Islet precursor cell (in vitro differentiated cells): ENCODE data around the gene MGAT4C.
"Not testable (repeated sequence)": the region's sequence is repeated elsewhere in the genome, so short reads cannot be mapped to it uniquely, and the experiment has no call there.

ENCODE experiments used
- DNase-seq: peaks from one replicate; pipeline ENCODE4 v3.0.0-alpha.2; 2018

Gene MGAT4C

GRCh38 chr12:86228656-86229055 is 27.5 kb downstream of the MGAT4C start:
- no peak for DNase-seq

DNA sequence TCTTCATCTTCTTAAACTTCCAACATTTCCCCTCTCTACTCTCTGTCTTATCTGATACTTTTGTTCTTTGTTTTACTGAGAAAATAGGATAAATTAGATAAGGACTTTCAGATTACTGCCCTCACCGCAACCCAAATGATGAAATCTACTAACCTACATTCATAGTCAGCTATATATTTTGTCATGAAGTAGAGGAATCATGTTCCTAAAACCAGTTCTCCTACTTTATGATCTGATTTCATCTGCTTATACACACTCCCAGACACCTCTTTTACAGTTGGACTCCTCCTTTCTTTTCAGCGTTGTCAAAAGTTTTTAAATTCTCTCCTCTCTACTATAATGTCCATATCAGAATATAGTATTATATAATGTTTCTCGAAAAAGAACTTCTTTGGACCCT is 29.7 kb downstream of the MGAT4C start:
- DNase-seq: no peak

- DNase-seq: no peak
Measured at GRCh38 chr12:86216591-86216990, 39.6 kb downstream of the MGAT4C start.

- no peak for DNase-seq
Measured at GRCh38 chr12:86213012-86213411, 43.2 kb downstream of the MGAT4C start.

GRCh38 chr12:86198696-86199444 is 57.3 kb downstream of the MGAT4C start:
- DNase-seq: no peak

DNA sequence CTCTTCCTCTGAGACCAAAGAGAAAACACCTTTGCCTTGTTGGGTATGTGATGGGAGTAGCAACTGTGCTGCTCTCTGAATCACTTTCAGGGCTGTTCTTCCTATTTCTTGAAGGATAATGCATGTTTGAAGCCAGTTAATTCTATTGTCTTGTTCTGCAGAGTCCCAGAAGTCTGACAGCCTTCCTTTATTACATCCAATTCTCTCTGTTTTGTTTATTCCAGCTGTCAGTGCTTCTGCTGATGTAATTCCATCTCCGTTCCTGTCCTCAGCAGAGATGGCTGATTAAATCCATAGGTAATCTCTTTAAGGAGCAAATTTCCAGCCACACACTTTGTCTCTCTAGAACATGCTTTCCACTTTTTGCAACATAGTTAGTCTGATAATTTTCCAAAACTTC is 59.7 kb downstream of the MGAT4C start:
- no peak for DNase-seq

- no peak for DNase-seq
Measured at GRCh38 chr12:86194721-86195120, 61.5 kb downstream of the MGAT4C start.

- no peak for DNase-seq
Measured at GRCh38 chr12:86193931-86194330, 62.3 kb downstream of the MGAT4C start.

DNA sequence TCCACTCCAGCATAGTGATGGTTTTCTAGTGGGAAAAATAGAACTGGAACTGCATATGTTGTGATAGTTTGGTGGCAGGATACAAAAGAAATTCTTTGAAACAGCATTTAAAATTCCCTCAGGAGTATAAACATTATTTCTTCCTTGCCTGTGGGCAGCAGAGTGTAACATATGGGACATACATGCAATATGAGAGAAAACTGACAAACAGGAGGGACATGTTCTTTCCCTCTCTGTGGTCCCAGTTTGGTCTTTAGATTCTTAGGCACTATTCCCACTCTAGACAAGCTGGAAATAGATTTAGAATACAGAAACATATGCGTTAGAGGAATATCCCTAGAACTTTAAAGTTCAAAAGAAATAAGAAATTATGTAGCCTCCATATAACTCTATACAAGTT is 68.0 kb downstream of the MGAT4C start:
- DNase-seq: no peak

DNA sequence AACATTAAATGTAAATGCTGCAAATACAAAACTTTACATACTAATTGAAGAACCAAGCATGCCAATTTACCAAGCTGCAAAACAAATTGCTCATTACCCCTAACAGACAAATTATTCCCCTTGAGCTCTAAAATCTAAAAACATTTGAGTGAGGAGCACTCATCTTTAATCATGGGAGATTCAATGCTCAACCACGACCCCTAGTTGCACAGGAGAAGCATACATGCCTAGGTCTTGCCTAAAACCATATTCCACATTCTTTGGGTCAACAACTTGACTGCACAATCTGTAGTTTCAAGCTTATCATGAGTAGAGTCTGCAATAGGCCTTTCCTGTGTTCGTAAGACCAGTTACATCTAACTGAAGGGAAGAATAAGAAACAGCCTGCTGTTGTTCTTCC is 69.7 kb downstream of the MGAT4C start:
- no peak for DNase-seq

DNA sequence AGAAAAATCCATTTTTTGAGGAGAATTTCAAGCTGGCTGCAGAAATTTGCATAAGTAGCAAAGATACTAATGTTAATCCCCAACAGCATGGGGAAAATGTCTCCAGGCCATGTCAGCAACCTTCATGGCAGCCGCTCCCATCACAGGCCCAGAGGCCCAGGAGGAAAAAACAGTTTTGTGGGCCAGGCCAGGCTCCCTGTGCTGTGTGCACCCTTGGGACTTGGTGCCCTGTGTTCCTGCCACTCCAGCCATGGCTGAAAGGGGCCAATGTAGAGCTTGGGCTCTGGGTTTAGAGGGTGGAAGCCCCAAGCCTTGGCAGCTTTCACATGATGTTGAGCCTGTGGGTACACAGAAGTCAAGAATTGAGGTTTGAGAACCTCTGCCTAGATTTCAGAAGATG is 76.3 kb downstream of the MGAT4C start:
- DNase-seq: no peak

- DNase-seq: no peak
Measured at GRCh38 chr12:86174188-86174587, 82.0 kb downstream of the MGAT4C start.

- no peak for DNase-seq
Measured at GRCh38 chr12:86172913-86173443, 83.2 kb downstream of the MGAT4C start.

DNA sequence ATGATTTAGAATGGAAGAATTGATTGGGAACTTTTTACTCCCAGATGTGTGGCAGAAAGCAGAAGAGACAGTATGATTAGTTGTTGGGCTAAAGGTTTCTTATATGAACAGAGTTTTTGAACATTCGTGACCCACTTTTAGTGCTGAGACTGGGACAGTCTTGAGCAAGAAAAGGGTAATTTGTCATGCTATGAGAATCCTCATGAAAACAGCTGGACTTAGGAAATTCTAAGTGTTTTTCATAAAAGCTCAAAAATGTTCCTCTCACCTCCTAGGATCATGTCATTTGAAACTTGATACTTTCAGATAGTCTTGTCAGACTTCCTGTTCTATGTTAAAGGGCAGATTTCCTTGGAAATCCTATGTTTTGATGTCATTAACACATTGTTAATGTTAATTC is 86.1 kb downstream of the MGAT4C start:
- no peak for DNase-seq

DNA sequence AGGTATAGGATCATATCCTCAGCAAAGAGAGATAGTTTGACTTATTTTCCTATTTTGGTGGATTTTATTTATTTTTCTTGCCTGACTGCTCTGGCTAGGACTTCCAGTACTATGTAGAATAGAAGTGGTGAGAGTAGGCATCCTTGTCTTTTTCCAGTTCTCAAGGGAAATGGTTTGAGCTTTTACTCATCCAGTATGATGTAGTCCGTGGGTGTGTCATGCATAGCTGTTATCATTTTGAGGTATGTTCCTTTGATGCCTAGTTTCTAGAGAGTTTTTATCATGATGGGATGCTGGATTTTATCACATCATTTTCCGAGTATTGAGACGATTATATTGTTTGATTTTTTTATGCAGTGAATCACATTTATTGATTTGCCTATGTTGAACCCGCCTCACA is 97.2 kb downstream of the MGAT4C start:
- no peak for DNase-seq

GRCh38 chr12:86154620-86155019 is 101.6 kb downstream of the MGAT4C start:
- no peak for DNase-seq

DNA sequence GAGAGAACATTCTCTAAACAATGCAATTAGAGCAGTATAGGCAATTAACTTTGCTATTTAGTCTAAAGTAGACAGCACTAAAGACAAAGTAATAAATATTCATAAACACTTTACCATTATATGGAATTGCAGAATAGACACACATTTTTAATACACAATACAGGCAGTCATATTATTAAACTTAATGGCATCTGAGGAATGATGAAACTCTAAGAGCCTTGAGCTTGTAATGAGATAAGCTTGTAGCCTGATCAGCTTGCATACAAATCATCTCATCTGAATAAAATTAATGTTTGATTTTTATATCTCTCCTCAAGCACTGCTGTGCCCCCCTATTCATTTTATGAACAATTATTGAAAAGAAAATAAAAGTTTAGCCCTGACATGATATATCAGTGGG is 107.6 kb downstream of the MGAT4C start:
- DNase-seq: no peak

DNA sequence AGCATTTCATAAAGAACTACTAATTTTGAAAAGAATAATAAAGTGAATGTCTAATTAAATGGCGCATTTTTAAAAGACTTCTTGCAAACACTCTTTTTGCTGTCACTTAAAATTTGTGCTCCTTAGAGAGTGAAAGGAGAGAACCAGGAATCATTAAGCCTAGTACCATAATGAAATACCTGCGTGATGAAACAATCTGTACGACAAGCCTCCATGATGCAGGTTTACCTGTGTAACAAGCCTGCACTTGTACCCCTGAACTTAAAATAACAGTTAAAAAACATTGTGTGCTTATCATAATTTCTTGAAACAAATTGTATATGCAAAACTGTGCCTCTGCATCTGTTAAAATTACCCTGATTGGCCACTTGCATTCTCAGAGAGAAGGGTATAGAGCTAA is 108.1 kb downstream of the MGAT4C start:
- DNase-seq: no peak

GRCh38 chr12:86145156-86145555 is 111.0 kb downstream of the MGAT4C start:
- no peak for DNase-seq

- DNase-seq: no peak
Measured at GRCh38 chr12:86143162-86143561, 113.0 kb downstream of the MGAT4C start.

- DNase-seq: no peak
Measured at GRCh38 chr12:86139671-86140070, 116.5 kb downstream of the MGAT4C start.

DNA sequence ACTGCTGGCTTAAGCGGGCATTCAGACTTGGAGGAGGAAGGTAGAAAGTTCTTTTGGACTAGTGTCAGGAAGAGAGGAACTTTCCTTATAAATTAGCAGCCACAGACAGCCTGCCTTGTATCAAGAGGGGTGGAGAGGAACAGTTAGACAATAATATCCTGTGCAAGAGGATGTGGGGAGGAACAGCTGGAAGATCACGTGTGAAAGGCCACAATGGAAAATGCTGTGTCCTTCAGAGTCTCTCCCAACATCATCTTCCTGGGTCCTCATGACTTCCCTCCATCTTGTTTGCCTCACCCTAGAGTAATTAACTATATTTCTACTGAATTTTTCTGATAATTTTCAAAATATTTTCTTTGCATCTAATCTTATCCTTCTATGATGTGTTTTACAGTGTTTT is 117.4 kb downstream of the MGAT4C start:
- no peak for DNase-seq

GRCh38 chr12:86137936-86138335 is 118.3 kb downstream of the MGAT4C start:
- no peak for DNase-seq

GRCh38 chr12:86134561-86134960 is 121.6 kb downstream of the MGAT4C start:
- DNase-seq: no peak

- DNase-seq: not testable (repeated sequence)
Measured at GRCh38 chr12:86126900-86127299, 129.3 kb downstream of the MGAT4C start.
